ENCODE measurements around the gene SHISAL2A. TPM values are rescaled to one million over a fixed set of nuclear protein-coding genes. Genes with fewer than 3 reads are reported as not detected.

The SHISAL2A gene
- total and polyA plus RNA-seq, 8 donors = 0.48 to 1.6 (median 0.69) TPM; not detected in 1

GRCh38 chr1:52598729-52599128, 34.2 kb upstream of the SHISAL2A start:
- DNase-seq (no peak), ATAC-seq (no peak)
- no peak for TF ChIP-seq CTCF (IDR thresholded peaks at IDR 0.05)
- H3K9me3 ChIP-seq = no peaks in the 10 kb centered on the region
- H3K27me3 ChIP-seq = no peaks in the 10 kb centered on the region
- H3K4me3 ChIP-seq = no peak overlapping the region
- peaks cover 7 to 20% of the 10 kb centered on the region in 2 donors for H3K4me1 ChIP-seq
- no peak overlapping the region for H3K27ac ChIP-seq
- H3K36me3 ChIP-seq = no peaks in the 10 kb centered on the region
- intact Hi-C loops (cut with DNase I) = no loop called here

GRCh38 chr1:52599236-52599635, 33.7 kb upstream of the SHISAL2A start:
- peaks cover 7 to 25% of the 10 kb centered on the region in 2 donors for H3K4me1 ChIP-seq
- no peak for TF ChIP-seq CTCF (IDR thresholded peaks at IDR 0.05)
- ATAC-seq (no peak), DNase-seq (no peak)
- intact Hi-C loops (cut with DNase I) = no loop called here
- no peak overlapping the region for H3K4me3 ChIP-seq
- H3K27ac ChIP-seq = no peak overlapping the region
- H3K36me3 ChIP-seq = no peaks in the 10 kb centered on the region
- no peaks in the 10 kb centered on the region for H3K9me3 ChIP-seq
- no peaks in the 10 kb centered on the region for H3K27me3 ChIP-seq

- Histone ChIP-seq H3K27me3 (no peaks in the 10 kb centered on the region), H3K9me3 (no peaks in the 10 kb centered on the region), H3K4me1 (peaks cover 7 to 34% of the 10 kb centered on the region in 2 donors), H3K4me3 (no peak overlapping the region), H3K27ac (no peak overlapping the region), H3K36me3 (no peaks in the 10 kb centered on the region)
- TF ChIP-seq CTCF (IDR thresholded peaks at IDR 0.05) = no peak
- DNase-seq (no peak), ATAC-seq (no peak)
- intact Hi-C loops (cut with DNase I) = no loop called here
These were observed 32.3 kb upstream of the SHISAL2A start for GRCh38 chr1:52600533-52601179.

- peaks cover 7 to 34% of the 10 kb centered on the region in 2 donors for H3K4me1 ChIP-seq
These were observed 31.4 kb upstream of the SHISAL2A start for GRCh38 chr1:52601519-52601918.

More at GRCh38 chr1:52601519-52601918, 31.4 kb upstream of the SHISAL2A start:
- intact Hi-C loops (cut with DNase I) = no loop called here
- DNase-seq (no peak), ATAC-seq (no peak)
- H3K27me3 ChIP-seq = no peaks in the 10 kb centered on the region
- no peak overlapping the region for H3K27ac ChIP-seq
- no peaks in the 10 kb centered on the region for H3K9me3 ChIP-seq
- peaks cover 0 to 5% of the 10 kb centered on the region in 2 donors for H3K36me3 ChIP-seq
- TF ChIP-seq CTCF (IDR thresholded peaks at IDR 0.05) = no peak
- peak overlapping the region in 1 of 2 donors; percentile 53 for H3K4me3 ChIP-seq
